Activated CD8-positive, alpha-beta T cell treated with anti-CD3 and anti-CD28 coated beads for 36 hours (primary cell): ENCODE data around the gene SMG6. TPM values are rescaled to one million over a fixed set of nuclear protein-coding genes. Genes with fewer than 3 reads are reported as not detected.

ENCODE experiments used
- ATAC-seq: fragments of 200-7000 bp; cut with Tn5 transposase; one replicate; pipeline ENCODE4 v1.10.0; 2021; ENCODE audit warnings: mild to moderate bottlenecking, moderate library complexity
- CTCF ChIA-PET: fragments of 350-600 bp; sonication (Branson Sonifier 250); formaldehyde crosslinking; loops from one replicate; lab custom pipeline; 2021; ENCODE audit warnings: antibody characterized with exemption; lab: Charles Lee
- POLR2A ChIA-PET: fragments of 350-600 bp; sonication (Branson Sonifier 250); formaldehyde crosslinking; loops from one replicate; lab custom pipeline; 2021; ENCODE audit warnings: antibody characterized with exemption; lab: Charles Lee
- DNase-seq: peaks from one replicate; pipeline ENCODE4 v3.0.0-alpha.2; 2020
- H3K27ac Mint-ChIP-seq: one replicate; pipeline ENCODE4 v1.8.0; 2021; ENCODE audit warnings: mild to moderate bottlenecking, mixed read lengths
- H3K27me3 Mint-ChIP-seq: one replicate; pipeline ENCODE4 v1.8.0; 2021; ENCODE audit warnings: mixed read lengths
- H3K36me3 Mint-ChIP-seq: one replicate; pipeline ENCODE4 v1.8.0; 2021; ENCODE audit warnings: low read depth, mixed read lengths
- H3K4me1 Mint-ChIP-seq: one replicate; pipeline ENCODE4 v1.8.0; 2021; ENCODE audit warnings: low read depth, mixed read lengths
- H3K4me3 Mint-ChIP-seq: one replicate; pipeline ENCODE4 v1.8.0; 2021; ENCODE audit warnings: mild to moderate bottlenecking, moderate library complexity, mixed read lengths
- H3K9me3 Mint-ChIP-seq: one replicate; pipeline ENCODE4 v1.8.0; 2021; ENCODE audit warnings: mixed read lengths
- CTCF ChIP-seq: fragments of 200-600 bp; IDR thresholded peaks from one replicate; pipeline ENCODE4 v1.8.0; 2022; ENCODE audit warnings: antibody characterized with exemption, mild to moderate bottlenecking
- intact Hi-C: fragments of 100-400 bp; cut with micrococcal nuclease; formaldehyde crosslinking; loops from one replicate; pipeline ENCODE4 v1.10.0; 2022
- total RNA-seq, 2 experiments: library from RNA; stranded (reverse); gene quantifications; one replicate each; pipeline ENCODE4 v1.2.3, GENCODE V29; 2021

SMG6 gene
- total RNA-seq, 2 experiments from 2014 or later: 39.6 to 40.4 TPM

- peak within 1 kb of the TSS; percentile 75 for H3K4me3 Mint-ChIP-seq
- H3K36me3 Mint-ChIP-seq: peaks cover 7% of the 10 kb centered on the region
- ATAC-seq: peak; percentile 63
- no peaks in the 10 kb centered on the region for H3K9me3 Mint-ChIP-seq
- H3K27ac Mint-ChIP-seq: peak within 1 kb of the TSS; percentile 96
- ChIA-PET POLR2A (interaction anchor here (0.9 to 10.5 kb wide), 17 partner anchors 9 to 848 kb away, joined by 3 to 114 read pairs (median 4); partner anchors contain the start of genes SMG6 and SRR), CTCF (interaction anchor here (1.0 to 3.3 kb wide), 8 partner anchors 16 to 283 kb away, joined by 3 to 20 read pairs (median 4); partner anchors contain the start of genes HIC1, SMG6 and SRR)
- H3K27me3 Mint-ChIP-seq: no peaks in the 10 kb centered on the region
- intact Hi-C loops: loop anchor here (5.0 kb wide), 1 partner anchor 85 kb away; no protein-coding TSS in a partner anchor
- H3K4me1 Mint-ChIP-seq: peaks cover 12% of the 10 kb centered on the region
- DNase-seq: peak; percentile 73
- no peak for TF ChIP-seq CTCF
These were observed 33.4 kb upstream of the SMG6 start, which contains the start of gene SGSM2 for GRCh38 chr17:2336852-2337543. TSS of gene SGSM2 (plus strand) at chr17:2337501. CDS start at chr17:2337689, 188 bp downstream.

GRCh38 chr17:2336215-2336851 lies 32.7 kb upstream of the SMG6 start, which contains the start of gene TSR1:
TSS of gene TSR1 (minus strand) at chr17:2336457. CDS start at chr17:2336427, 30 bp downstream.
- Mint-ChIP-seq H3K4me1 (peaks cover 9% of the 10 kb centered on the region), H3K4me3 (no peak within 1 kb of the TSS)
- POLR2A ChIA-PET: interaction anchor here (0.7 to 10.5 kb wide), 21 partner anchors 9 to 848 kb away, joined by 3 to 114 read pairs (median 4); partner anchors contain the start of genes SMG6 and SRR

GRCh38 chr17:2335726-2336214 lies 32.2 kb upstream of the SMG6 start:
- no peaks in the 10 kb centered on the region for H3K9me3 Mint-ChIP-seq

More at GRCh38 chr17:2336215-2336851, 32.7 kb upstream of the SMG6 start, which contains the start of gene TSR1:
- intact Hi-C loops: loop anchor here (5.0 kb wide), 1 partner anchor 84 kb away; no protein-coding TSS in a partner anchor
- CTCF ChIA-PET: interaction anchor here (0.7 to 3.3 kb wide), 8 partner anchors 17 to 282 kb away, joined by 3 to 20 read pairs (median 4); partner anchors contain the start of genes HIC1, SMG6 and SRR
- Mint-ChIP-seq H3K36me3 (peaks cover 4% of the 10 kb centered on the region), H3K27me3 (no peaks in the 10 kb centered on the region), H3K9me3 (no peaks in the 10 kb centered on the region), H3K27ac (peak within 1 kb of the TSS; percentile 96)
- ATAC-seq (peak; percentile 88), DNase-seq (peak; percentile 92)
- no peak for TF ChIP-seq CTCF

GRCh38 chr17:2331303-2331702 lies 27.7 kb upstream of the SMG6 start:
- Mint-ChIP-seq H3K9me3 (no peaks in the 10 kb centered on the region), H3K36me3 (peaks cover 22% of the 10 kb centered on the region), H3K27ac (no peak overlapping the region), H3K4me1 (peaks cover 13% of the 10 kb centered on the region), H3K4me3 (no peak overlapping the region), H3K27me3 (no peaks in the 10 kb centered on the region)
- ATAC-seq (no peak), DNase-seq (no peak)
- CTCF ChIA-PET: interaction anchor here (0.9 to 1.4 kb wide), 4 partner anchors 9 to 273 kb away, joined by 3 to 4 read pairs (median 3); no protein-coding TSS in a partner anchor
- intact Hi-C loops: no loop called here
- TF ChIP-seq CTCF: no peak
- POLR2A ChIA-PET: interaction anchor here (0.6 to 10.5 kb wide), 6 partner anchors 10 to 61 kb away, joined by 3 to 114 read pairs (median 4); no protein-coding TSS in a partner anchor

More at GRCh38 chr17:2335726-2336214, 32.2 kb upstream of the SMG6 start:
- ChIA-PET POLR2A (interaction anchor here (0.7 to 10.5 kb wide), 21 partner anchors 8 to 847 kb away, joined by 3 to 114 read pairs (median 4); partner anchors contain the start of genes SMG6 and SRR), CTCF (interaction anchor here (0.7 to 3.3 kb wide), 7 partner anchors 18 to 281 kb away, joined by 3 to 20 read pairs (median 4); partner anchors contain the start of genes HIC1, SMG6 and SRR)
- no peak for TF ChIP-seq CTCF
- Mint-ChIP-seq H3K4me3 (no peak overlapping the region), H3K4me1 (peaks cover 9% of the 10 kb centered on the region), H3K36me3 (peaks cover 4% of the 10 kb centered on the region), H3K27ac (peak overlapping the region; percentile 96), H3K27me3 (no peaks in the 10 kb centered on the region)
- ATAC-seq (no peak), DNase-seq (no peak)
- intact Hi-C loops: loop anchor here (5.0 kb wide), 1 partner anchor 83 kb away; no protein-coding TSS in a partner anchor
